Neural crest cell (in vitro differentiated cells): ENCODE results near the gene LDLRAD3. TPM values are rescaled to one million over a fixed set of nuclear protein-coding genes. Genes with fewer than 3 reads are reported as not detected.

ENCODE experiments used
- DNase-seq: peaks from one replicate; pipeline ENCODE4 v3.0.0; 2021; ENCODE audit warnings: low read depth, mixed read lengths, low spot score
- H3K27ac Mint-ChIP-seq: one replicate; pipeline ENCODE4 v1.8.0; 2021; ENCODE audit warnings: mild to moderate bottlenecking, mixed read lengths; ENCODE audit not compliant: unreplicated experiment
- H3K27me3 Mint-ChIP-seq: 2 replicates; pipeline ENCODE4 v1.8.0; 2021; ENCODE audit warnings: low read depth, mild to moderate bottlenecking, mixed read lengths
- H3K36me3 Mint-ChIP-seq: 2 replicates; pipeline ENCODE4 v1.8.0; 2021; ENCODE audit warnings: low read depth, mild to moderate bottlenecking, mixed read lengths
- H3K4me1 Mint-ChIP-seq: 2 replicates; pipeline ENCODE4 v1.8.0; 2021; ENCODE audit warnings: mixed read lengths
- H3K4me3 Mint-ChIP-seq: one replicate; pipeline ENCODE4 v1.8.0; 2021; ENCODE audit warnings: mild to moderate bottlenecking, mixed read lengths
- H3K9me3 Mint-ChIP-seq: 2 replicates; pipeline ENCODE4 v1.8.0; 2021; ENCODE audit warnings: mixed read lengths
- CTCF ChIP-seq: fragments of 200-600 bp; sonication (generic); conservative IDR thresholded peaks from 2 replicates; pipeline ENCODE4 v1.5.0; 2021; ENCODE audit warnings: antibody characterized with exemption, mild to moderate bottlenecking
- total RNA-seq: library from RNA; stranded (reverse); gene quantifications from 2 replicates; pipeline ENCODE4 v1.2.1, GENCODE V29; 2021

LDLRAD3 gene
- total RNA-seq, 1 donor from 2014 or later: 30.1 TPM

GRCh38 chr11:36212564-36213392 lies 268.9 kb downstream of the LDLRAD3 start:
- Mint-ChIP-seq H3K36me3 (peaks cover 4% of the 10 kb centered on the region), H3K4me3 (no peak overlapping the region), H3K27me3 (no peaks in the 10 kb centered on the region), H3K9me3 (no peaks in the 10 kb centered on the region), H3K27ac (no peak overlapping the region), H3K4me1 (peaks cover 26% of the 10 kb centered on the region)
- TF ChIP-seq CTCF: no peak
- no peak for DNase-seq

- no peak for DNase-seq
- Mint-ChIP-seq H3K27me3 (no peaks in the 10 kb centered on the region), H3K4me1 (peaks cover 26% of the 10 kb centered on the region), H3K27ac (peak overlapping the region; percentile 68), H3K36me3 (peaks cover 9% of the 10 kb centered on the region), H3K4me3 (no peak overlapping the region), H3K9me3 (no peaks in the 10 kb centered on the region)
- TF ChIP-seq CTCF: no peak
Observed at GRCh38 chr11:36213393-36213840, 269.6 kb downstream of the LDLRAD3 start.

DNA sequence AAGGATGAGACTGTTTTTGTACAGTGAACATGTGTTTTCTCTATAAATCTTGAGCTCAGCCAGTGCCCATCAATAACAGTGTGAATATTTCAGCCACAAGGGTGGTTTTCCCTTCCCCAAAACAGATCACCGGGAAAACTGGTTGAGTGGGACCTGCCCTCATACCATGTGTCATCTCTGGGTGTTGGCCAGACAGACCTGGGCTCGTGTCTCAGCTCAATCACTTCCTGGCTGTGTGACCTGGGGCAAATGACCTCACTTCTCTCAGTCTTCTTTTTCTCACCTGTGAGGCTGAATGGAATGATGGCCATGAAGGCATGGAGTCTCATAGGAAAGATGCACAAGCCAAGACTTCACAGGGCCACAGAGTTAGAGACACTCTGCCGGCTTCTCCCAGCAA lies 270.6 kb downstream of the LDLRAD3 start:
- TF ChIP-seq CTCF: no peak
- no peaks in the 10 kb centered on the region for H3K27me3 Mint-ChIP-seq
- H3K4me3 Mint-ChIP-seq: no peak overlapping the region
- peaks cover 2% of the 10 kb centered on the region for H3K9me3 Mint-ChIP-seq
- H3K4me1 Mint-ChIP-seq: peaks cover 26% of the 10 kb centered on the region
- peaks cover 13% of the 10 kb centered on the region for H3K36me3 Mint-ChIP-seq
- peak overlapping the region; percentile 57 for H3K27ac Mint-ChIP-seq
- no peak for DNase-seq

- DNase-seq: no peak
- peak overlapping the region; percentile 57 for H3K27ac Mint-ChIP-seq
- TF ChIP-seq CTCF: no peak
- no peaks in the 10 kb centered on the region for H3K27me3 Mint-ChIP-seq
- peaks cover 14% of the 10 kb centered on the region for H3K36me3 Mint-ChIP-seq
- H3K4me3 Mint-ChIP-seq: no peak overlapping the region
- peaks cover 26% of the 10 kb centered on the region for H3K4me1 Mint-ChIP-seq
- peaks cover 5% of the 10 kb centered on the region for H3K9me3 Mint-ChIP-seq
Observed at GRCh38 chr11:36214976-36215692, 271.3 kb downstream of the LDLRAD3 start.

DNA sequence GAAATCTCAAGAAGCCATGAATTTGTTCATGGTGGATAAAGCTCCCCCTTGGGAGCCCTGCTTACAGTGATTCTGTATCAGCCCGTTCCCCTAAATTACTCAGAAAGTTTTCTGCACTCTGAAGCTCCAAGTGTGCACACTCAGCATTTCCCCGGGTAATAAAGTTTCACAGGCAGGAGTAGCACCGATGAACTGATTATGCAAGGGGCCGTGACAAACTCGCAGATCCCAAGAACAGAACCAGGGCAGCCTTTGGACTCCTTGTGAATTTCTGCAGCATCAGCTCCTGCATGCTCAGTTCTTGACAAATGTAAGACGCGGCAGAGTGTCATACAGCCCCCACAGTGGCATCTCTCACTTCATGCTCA lies 271.8 kb downstream of the LDLRAD3 start:
- Mint-ChIP-seq H3K9me3 (peaks cover 8% of the 10 kb centered on the region), H3K36me3 (peaks cover 19% of the 10 kb centered on the region), H3K27ac (no peak overlapping the region), H3K4me3 (no peak overlapping the region), H3K4me1 (peaks cover 26% of the 10 kb centered on the region), H3K27me3 (no peaks in the 10 kb centered on the region)
- no peak for DNase-seq
- TF ChIP-seq CTCF: no peak
